ENCODE results near the gene DYNC1LI1. TPM values are rescaled to one million over a fixed set of nuclear protein-coding genes. Genes with fewer than 3 reads are reported as not detected.

DYNC1LI1 gene
- total RNA-seq, 1 experiment from 2014 or later = 56.2 TPM

DNA sequence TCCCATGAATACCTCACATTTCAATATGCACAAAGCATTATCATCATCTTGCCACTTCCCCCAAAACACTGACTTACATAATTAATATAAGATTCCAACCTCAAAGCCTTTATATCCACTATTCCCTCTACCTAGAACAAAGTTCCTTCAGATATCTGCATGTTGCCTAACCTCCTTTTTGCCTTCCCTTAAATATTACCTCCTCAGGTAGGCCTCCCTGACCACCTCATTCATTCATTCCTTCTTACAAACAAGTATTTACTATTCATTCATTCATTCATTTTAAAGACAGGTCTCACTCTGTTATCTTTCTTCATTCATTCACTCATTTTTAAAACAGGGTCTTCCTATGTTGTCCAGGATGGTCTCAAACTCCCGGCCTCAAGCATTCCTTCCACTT is 18.6 kb downstream of the DYNC1LI1 start:
- no peak overlapping the region for H3K23ac ChIP-seq (ENCODE audit: insufficient read length, low read depth, low read length)
- H2AFZ ChIP-seq (ENCODE audit: low read length) = no peak overlapping the region
- H2BK12ac ChIP-seq (ENCODE audit: insufficient read length, low read depth, low read length) = no peak overlapping the region
- peaks cover 24 to 26% of the 10 kb centered on the region in 2 experiments for H3K4me1 Mint-ChIP-seq
- H3T11ph ChIP-seq (ENCODE audit: low read length) = no peak overlapping the region
- H3K4ac ChIP-seq (ENCODE audit: low read depth, low read length) = no peak overlapping the region
- H3K9me3 ChIP-seq (ENCODE audit: control insufficient read depth, low read depth, low read length) = no peaks in the 10 kb centered on the region
- H3K27ac Mint-ChIP-seq = no peak overlapping the region; a peak in 1 of 7 replicates
- no peak overlapping the region for H4K5ac ChIP-seq (ENCODE audit: insufficient read length, low read depth, low read length)
- H3K4me1 ChIP-seq (ENCODE audit: insufficient read depth, low read length) = no peaks in the 10 kb centered on the region
- no peaks in the 10 kb centered on the region for H4K20me1 ChIP-seq (ENCODE audit: control insufficient read depth, insufficient read depth, insufficient read length)
- H2BK15ac ChIP-seq (ENCODE audit: low read depth, low read length) = no peak overlapping the region
- H2BK20ac ChIP-seq (ENCODE audit: low read depth, low read length, poor library complexity, severe bottlenecking) = no peak overlapping the region
- no peaks in the 10 kb centered on the region for H3K23me2 ChIP-seq (ENCODE audit: insufficient read length, low read depth, low read length, poor library complexity, severe bottlenecking)
- H3K27me3 Mint-ChIP-seq (ENCODE audit: low read depth) = no peaks in the 10 kb centered on the region
- whole genome bisulfite sequencing (ENCODE audit: extremely low coverage, insufficient read length, low lambda C conversion rate) = no CpG with 5 or more reads among the region's 1 CpG
- H4K91ac ChIP-seq (ENCODE audit: insufficient read length, low read depth, low read length) = no peak overlapping the region
- no peak overlapping the region for H3K9ac ChIP-seq (ENCODE audit: extremely low read depth, insufficient read length, low read length)
- no peak overlapping the region for H4K8ac ChIP-seq (replicated peaks; ENCODE audit: insufficient read length, low read depth, low read length)
- no peak overlapping the region for H3K4me2 ChIP-seq (ENCODE audit: insufficient read depth, insufficient read length, low read length)
- no peak overlapping the region for H2BK5ac ChIP-seq (ENCODE audit: insufficient read length, low read length)
- H3K79me1 ChIP-seq (ENCODE audit: insufficient read depth, low read depth, low read length, poor library complexity, severe bottlenecking) = peaks cover 2% of the 10 kb centered on the region
- no peak overlapping the region for H2BK120ac ChIP-seq (ENCODE audit: low read depth, low read length, poor library complexity, severe bottlenecking)
- no peaks in the 10 kb centered on the region for H3K36me3 Mint-ChIP-seq (ENCODE audit: insufficient read depth in 1 of 3, low read depth in 3 of 3)
- no peak overlapping the region for H2AK5ac ChIP-seq (ENCODE audit: insufficient read length, low read length)
- H3K56ac ChIP-seq (ENCODE audit: insufficient read length, low read depth, low read length) = no peak overlapping the region
- H3K9me3 Mint-ChIP-seq = no peaks in the 10 kb centered on the region
- H3K4me3 Mint-ChIP-seq = no peak overlapping the region; a peak in 1 of 5 replicates
- no peak overlapping the region for H3K14ac ChIP-seq (ENCODE audit: insufficient read depth, low read length)
- no peak overlapping the region for H3K18ac ChIP-seq (ENCODE audit: insufficient read length, low read depth, low read length)
- TF ChIP-seq, protein P1, sequence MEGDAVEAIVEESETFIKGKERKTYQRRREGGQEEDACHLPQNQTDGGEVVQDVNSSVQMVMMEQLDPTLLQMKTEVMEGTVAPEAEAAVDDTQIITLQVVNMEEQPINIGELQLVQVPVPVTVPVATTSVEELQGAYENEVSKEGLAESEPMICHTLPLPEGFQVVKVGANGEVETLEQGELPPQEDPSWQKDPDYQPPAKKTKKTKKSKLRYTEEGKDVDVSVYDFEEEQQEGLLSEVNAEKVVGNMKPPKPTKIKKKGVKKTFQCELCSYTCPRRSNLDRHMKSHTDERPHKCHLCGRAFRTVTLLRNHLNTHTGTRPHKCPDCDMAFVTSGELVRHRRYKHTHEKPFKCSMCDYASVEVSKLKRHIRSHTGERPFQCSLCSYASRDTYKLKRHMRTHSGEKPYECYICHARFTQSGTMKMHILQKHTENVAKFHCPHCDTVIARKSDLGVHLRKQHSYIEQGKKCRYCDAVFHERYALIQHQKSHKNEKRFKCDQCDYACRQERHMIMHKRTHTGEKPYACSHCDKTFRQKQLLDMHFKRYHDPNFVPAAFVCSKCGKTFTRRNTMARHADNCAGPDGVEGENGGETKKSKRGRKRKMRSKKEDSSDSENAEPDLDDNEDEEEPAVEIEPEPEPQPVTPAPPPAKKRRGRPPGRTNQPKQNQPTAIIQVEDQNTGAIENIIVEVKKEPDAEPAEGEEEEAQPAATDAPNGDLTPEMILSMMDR (conservative IDR thresholded peaks at IDR 0.05) = no peak
- H3K27me3 ChIP-seq (ENCODE audit: insufficient read depth, low read length) = no peaks in the 10 kb centered on the region
- H3K27ac ChIP-seq (ENCODE audit: insufficient read length, low read depth, low read length) = no peak overlapping the region
- no peak for DNase-seq
- H3K79me2 ChIP-seq (ENCODE audit: insufficient read depth, low read length) = peaks cover 10% of the 10 kb centered on the region; the same call in 1 of the 2 replicates

Measured in H9 (cell line).